GM21423 (cell line): ENCODE data around the gene CRIM1.
A peak's percentile ranks its signal among the peaks of the same experiment; 100 is the strongest.
"Not testable (repeated sequence)": the region's sequence is repeated elsewhere in the genome, so short reads cannot be mapped to it uniquely, and the experiment has no call there.

ENCODE experiments used
- ATAC-seq: cut with Tn5 transposase; IDR thresholded peaks from one replicate; pipeline ENCODE4 v1.9.1; 2021; ENCODE audit warnings: mild to moderate bottlenecking, moderate library complexity; ENCODE audit not compliant: unreplicated experiment

The CRIM1 gene, protein sequence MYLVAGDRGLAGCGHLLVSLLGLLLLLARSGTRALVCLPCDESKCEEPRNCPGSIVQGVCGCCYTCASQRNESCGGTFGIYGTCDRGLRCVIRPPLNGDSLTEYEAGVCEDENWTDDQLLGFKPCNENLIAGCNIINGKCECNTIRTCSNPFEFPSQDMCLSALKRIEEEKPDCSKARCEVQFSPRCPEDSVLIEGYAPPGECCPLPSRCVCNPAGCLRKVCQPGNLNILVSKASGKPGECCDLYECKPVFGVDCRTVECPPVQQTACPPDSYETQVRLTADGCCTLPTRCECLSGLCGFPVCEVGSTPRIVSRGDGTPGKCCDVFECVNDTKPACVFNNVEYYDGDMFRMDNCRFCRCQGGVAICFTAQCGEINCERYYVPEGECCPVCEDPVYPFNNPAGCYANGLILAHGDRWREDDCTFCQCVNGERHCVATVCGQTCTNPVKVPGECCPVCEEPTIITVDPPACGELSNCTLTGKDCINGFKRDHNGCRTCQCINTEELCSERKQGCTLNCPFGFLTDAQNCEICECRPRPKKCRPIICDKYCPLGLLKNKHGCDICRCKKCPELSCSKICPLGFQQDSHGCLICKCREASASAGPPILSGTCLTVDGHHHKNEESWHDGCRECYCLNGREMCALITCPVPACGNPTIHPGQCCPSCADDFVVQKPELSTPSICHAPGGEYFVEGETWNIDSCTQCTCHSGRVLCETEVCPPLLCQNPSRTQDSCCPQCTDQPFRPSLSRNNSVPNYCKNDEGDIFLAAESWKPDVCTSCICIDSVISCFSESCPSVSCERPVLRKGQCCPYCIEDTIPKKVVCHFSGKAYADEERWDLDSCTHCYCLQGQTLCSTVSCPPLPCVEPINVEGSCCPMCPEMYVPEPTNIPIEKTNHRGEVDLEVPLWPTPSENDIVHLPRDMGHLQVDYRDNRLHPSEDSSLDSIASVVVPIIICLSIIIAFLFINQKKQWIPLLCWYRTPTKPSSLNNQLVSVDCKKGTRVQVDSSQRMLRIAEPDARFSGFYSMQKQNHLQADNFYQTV

GRCh38 chr2:36355151-36355889 lies at the start of gene CRIM1:
Gene CRIM1, plus strand, starts transcription at chr2:36355778. Its CDS starts 515 bp downstream, at chr2:36356293.
- peak; percentile 36 for ATAC-seq

GRCh38 chr2:36307441-36307840 lies 48.1 kb upstream of the CRIM1 start:
- ATAC-seq: no peak

DNA sequence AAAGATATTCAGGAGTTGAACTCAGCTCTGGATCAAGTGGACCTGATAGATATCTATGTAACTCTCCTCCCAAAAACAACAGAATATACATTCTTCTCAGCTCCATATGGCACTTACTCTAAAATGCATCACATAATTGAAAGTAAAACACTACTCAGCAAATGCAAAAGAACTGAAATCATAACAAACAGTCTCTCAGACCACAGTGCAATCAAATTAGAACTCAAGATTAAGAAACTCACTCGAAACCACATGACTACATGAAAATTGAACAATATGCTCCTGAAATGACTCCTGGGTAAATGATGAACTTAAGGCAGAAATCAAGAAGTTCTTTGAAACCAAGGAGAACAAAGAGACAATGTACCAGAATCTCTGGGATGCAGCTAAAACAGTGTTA lies 45.1 kb upstream of the CRIM1 start:
- ATAC-seq: not testable (repeated sequence)

GRCh38 chr2:36318547-36318946 lies 37.0 kb upstream of the CRIM1 start:
- ATAC-seq: no peak

- ATAC-seq: no peak
These were observed 33.5 kb upstream of the CRIM1 start for GRCh38 chr2:36322108-36322507.

- no peak for ATAC-seq
These were observed 29.3 kb upstream of the CRIM1 start for GRCh38 chr2:36326286-36326685.

DNA sequence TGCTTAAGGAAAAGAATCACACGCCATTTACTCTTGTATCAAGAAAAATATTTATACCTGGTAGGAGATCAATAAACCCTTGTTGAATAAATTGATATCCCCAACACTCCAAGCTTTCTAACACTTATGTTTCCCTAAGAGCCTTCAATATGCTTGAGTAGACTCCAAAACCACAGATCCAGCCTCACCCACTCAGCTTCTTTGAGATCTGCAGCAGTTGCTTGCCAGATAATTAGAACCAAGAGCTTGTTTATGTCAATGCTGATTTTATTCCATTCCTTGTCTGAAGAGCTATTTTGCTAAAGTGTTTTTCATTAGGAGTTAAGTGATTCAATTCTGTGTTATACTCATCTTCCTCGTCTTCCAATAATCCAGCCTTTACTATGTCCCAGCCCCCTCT lies 26.3 kb upstream of the CRIM1 start:
- ATAC-seq: no peak

DNA sequence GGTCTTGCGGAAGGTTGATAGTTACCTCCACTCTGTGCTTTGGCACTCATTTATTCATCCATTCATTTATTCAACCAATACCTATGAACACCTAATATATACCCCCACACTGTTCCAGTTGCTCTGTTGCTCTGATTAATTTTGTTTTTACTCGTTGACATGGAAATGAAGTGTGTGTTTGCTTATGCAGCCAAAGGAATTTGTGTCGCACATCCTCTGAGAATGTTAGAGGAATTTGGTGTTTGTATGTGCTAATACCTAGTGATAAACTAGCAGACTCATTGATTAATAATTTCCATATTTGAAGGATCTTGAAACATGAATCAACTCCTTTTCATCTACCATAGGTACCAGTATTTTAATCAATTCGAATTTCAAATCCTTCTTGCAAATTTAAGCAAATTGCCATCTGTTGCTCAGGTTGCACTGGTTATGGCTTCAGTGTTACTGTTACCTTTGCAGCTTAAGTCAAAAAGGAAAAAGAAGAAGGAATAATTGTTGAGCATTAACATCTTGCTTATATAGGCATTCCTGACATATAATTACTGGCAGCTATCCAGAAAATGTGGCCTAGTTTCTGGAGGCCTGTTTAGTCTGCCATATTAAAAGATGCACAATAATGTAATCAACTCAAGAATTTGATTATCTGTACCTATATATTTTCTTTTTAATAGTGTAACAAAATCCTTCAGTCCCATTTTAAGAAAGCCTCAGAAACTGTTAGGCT lies 25.7 kb upstream of the CRIM1 start:
- ATAC-seq: no peak

DNA sequence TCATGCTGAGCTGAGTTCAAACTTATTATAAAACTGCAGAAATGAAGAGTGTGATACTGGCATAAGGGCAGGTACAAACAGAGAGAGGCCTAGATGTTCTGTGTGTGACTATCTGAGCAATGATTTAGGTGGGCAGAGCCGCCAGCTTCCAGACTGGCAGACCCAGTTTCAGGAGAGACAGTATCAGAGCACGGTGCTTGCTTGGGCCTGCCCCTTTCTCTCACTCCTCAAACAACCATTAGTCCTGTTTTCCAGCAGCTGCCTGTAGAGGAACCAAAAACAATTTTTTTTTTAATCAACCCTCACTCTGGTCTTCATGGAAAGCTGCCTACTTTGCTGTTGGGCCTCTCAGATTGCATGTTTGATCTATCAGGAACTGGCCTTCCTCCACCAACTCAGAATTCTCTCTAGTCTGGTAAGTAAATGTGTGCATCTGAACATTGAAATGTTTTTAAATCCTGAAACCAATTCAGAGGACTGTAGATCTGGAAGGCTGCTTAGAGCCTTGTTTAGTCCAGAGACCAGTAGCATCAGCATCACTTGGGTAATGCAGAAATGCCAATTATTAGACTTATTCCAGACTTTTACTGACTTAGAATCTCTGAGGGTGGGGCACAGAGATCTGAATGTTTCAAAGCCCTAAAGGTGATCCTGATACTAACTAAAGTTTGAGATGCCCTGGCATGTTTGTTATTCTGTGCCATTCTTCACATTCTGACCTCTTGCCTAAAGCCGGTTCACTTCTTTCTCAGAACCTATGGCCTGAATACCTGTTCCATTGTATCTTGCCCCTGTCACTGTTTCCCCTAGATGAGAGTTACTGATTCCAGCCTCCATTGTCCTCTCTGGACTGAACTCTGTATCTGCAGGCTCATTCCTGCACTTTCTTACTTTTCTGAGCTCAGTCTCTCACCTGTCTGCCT lies 24.8 kb upstream of the CRIM1 start:
- ATAC-seq: no peak

GRCh38 chr2:36333350-36334012 lies 22.1 kb upstream of the CRIM1 start:
- ATAC-seq: no peak

DNA sequence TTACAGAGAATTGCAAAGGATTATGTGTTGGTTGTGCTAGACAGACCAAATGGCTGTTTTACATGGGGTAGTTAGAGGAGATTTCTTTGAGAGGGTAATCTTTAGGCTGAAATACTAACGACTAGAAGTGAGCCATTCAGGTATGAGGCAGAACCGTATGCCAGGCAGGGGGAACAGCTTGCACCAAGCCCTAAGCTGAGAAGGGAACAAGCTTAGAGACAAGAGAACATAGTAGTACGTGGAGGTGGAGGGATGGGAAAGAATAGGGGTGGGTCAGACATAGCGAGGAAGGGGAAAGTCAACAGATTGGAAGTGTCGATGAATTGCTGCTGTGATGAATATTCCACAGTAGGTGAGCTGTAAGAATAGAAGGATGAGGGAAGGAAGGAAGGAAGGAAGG lies 20.0 kb upstream of the CRIM1 start:
- ATAC-seq: no peak

DNA sequence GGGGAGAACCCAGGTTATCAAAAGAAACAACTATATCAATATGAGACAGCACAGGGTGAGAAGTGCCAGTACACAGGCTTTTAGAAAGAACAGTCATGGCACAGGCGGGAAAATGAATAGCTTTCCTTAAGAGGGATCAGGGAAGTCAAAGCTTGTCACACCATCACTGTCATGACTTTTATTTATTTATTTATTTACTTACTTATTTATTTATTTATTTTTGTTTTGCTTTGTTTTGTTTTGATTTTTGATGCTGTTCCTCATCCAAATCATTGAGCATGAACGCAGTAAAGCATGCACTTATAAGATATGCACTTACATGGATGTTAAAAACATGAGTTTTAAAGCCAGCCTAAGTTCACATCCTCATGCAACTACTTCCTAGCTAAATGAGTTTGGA lies 19.3 kb upstream of the CRIM1 start:
- ATAC-seq: no peak

GRCh38 chr2:36337354-36337753 lies 18.2 kb upstream of the CRIM1 start:
- ATAC-seq: no peak

DNA sequence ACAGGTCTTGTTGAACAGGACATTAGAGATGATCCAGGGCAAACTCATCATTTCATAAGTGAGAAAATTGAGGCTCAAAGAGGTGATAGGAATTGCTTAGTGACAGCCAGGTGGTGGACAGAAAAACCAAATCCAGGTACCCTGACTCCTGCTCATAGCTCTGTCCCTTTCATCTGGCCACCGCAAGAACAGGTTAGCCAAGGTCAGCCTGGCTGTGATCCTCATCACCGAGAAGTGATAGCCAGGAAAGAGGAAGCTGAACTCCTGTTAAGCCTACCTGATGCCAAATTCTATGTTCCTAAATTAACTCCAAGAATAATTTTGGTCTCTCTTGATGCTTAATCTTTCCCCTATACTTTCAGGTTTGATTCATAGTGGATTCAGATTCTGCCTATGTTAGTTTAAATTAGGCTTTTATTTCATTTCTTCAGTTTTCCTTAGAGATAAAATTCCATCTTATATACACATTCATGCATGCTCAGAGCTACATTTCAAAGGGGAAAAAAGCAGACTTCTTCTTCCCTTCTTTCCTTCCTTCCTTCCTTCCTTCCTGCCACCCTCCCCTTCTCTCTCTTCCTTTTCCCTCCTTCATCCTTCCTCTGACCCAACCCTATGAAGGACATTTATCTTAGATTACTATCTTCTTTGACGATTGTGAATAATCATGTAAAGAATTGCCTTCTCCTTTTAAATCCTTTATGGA lies 17.3 kb upstream of the CRIM1 start:
- ATAC-seq: no peak

DNA sequence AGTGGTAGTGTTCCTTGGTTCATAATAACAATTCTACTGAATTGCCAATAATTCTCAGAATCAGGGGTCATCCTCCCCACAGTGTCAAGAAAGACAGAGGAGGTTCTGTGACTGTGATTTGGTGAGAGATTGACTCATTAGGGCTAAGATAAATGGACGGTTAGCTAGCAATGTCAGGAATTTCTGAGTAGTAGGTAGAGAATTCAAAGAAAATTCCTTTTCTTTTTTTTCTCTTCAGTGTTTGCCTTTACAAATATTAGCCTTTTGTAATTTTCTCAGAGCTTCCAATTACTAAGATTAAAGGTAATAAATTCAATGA lies 16.8 kb upstream of the CRIM1 start:
- ATAC-seq: no peak

GRCh38 chr2:36339607-36340218 lies 15.9 kb upstream of the CRIM1 start:
- ATAC-seq: no peak

DNA sequence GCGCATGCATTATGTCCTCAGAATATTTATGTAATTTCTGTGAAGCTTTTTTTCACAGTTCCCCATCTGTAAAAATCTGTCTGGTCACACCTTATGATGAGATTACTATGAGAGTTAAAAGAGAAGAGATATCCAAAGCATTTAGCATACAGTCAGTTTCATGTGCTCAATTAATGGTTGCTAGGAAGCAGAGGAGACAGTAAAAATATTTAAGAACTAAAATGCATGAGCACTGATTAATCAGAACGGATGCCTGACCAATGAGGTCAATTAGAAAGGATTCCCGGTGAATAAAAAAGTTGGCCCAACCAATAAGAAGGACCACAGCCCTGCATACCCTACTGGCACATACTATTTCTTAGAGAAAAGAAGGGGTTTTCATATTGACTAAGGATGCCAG lies 12.0 kb upstream of the CRIM1 start:
- no peak for ATAC-seq

GRCh38 chr2:36348721-36349120 lies 6.9 kb upstream of the CRIM1 start:
- no peak for ATAC-seq
